Esophagus squamous epithelium (tissue), 5 donors: Measurements from ENCODE around the gene SPACA1. TPM values are rescaled to one million over a fixed set of nuclear protein-coding genes. Genes with fewer than 3 reads are reported as not detected.

Experiments used
- DNase-seq: peaks from one replicate; lab custom pipeline; 2025; lab: John Stamatoyannopoulos, UW
- H3K27ac ChIP-seq, 4 donors: fragments of 200-600 bp; sonication (generic); one replicate each; pipeline ENCODE4 v1.5.1; 2016 to 2019; ENCODE audit warnings: mild to moderate bottlenecking in 1 of 4
- H3K27me3 ChIP-seq, 4 donors: fragments of 200-600 bp; sonication (generic); 1 replicate in 3 of 4; 2 replicates in 1 of 4; pipeline versions ENCODE4 v1.5.1 to v1.6.0; 2017 to 2021; ENCODE audit warnings: antibody characterized with exemption in 1 of 4
- H3K36me3 ChIP-seq, 3 donors: fragments of 200-600 bp; sonication (generic); one replicate each; pipeline ENCODE4 v1.5.1; 2016 to 2019
- H3K4me1 ChIP-seq, 3 donors: fragments of 200-600 bp; sonication (generic); one replicate each; pipeline ENCODE4 v1.5.1; 2017 to 2019
- H3K4me3 ChIP-seq, 4 donors: fragments of 200-600 bp; sonication (generic); 1 replicate in 3 of 4; 2 replicates in 1 of 4; pipeline ENCODE4 v1.5.1; 2016 to 2019; ENCODE audit warnings: mild to moderate bottlenecking in 2 of 4, moderate library complexity in 1 of 4
- H3K9me3 ChIP-seq, 3 donors: fragments of 200-600 bp; sonication (generic); one replicate each; pipeline ENCODE4 v1.5.1; 2016 to 2019
- CTCF ChIP-seq, 6 experiments: fragments of 450-650 bp in 4 of 6; fragments of 200-600 bp in 2 of 6; sonication (generic) in 2 of 6; IDR thresholded peaks; one replicate each; pipeline ENCODE4 v1.5.1; 2016 to 2019; ENCODE audit warnings: antibody characterized with exemption in 6 of 6, mild to moderate bottlenecking in 4 of 6, moderate library complexity in 4 of 6
- POLR2A ChIP-seq, 4 donors: fragments of 450-650 bp; IDR thresholded peaks; one replicate each; pipeline ENCODE4 v1.6.1; 2017; ENCODE audit warnings: antibody characterized with exemption in 4 of 4, mild to moderate bottlenecking in 4 of 4, moderate library complexity in 3 of 4
- WGBS, 2 donors: methylation state at CpG; one replicate each; pipeline ENCODE4 v1.1.5; 2018; 5-methylcytosine and 5-hydroxymethylcytosine counted together
- intact Hi-C: fragments of 100-400 bp; cut with DNase I; formaldehyde crosslinking; loops from one replicate; pipeline ENCODE4 v1.15.0; 2022
- total RNA-seq, 4 donors: library from RNA; depleted of rRNA; stranded (reverse); fragments of >200 nt; gene quantifications; one replicate each; pipeline ENCODE4 v1.1.0, GENCODE V29; 2016
- donor health status: DM: yes; HTN: yes; CAD: no.

Gene SPACA1
- total RNA-seq, 4 donors from 2014 or later: not detected

GRCh38 chr6:88050140-88050818 lies 2.6 kb downstream of the SPACA1 start:
- 60 to 64% methylated on average over 4 of the region's 4 CpGs for WGBS, 2 donors
- H3K4me3 ChIP-seq: no peak overlapping the region
- DNase-seq: no peak
- H3K27me3 ChIP-seq: peaks cover 0 to 15% (median 0%) of the 10 kb centered on the region in 4 donors
- H3K27ac ChIP-seq: no peak overlapping the region
- H3K9me3 ChIP-seq: no peaks in the 10 kb centered on the region
- H3K4me1 ChIP-seq: no peaks in the 10 kb centered on the region
- H3K36me3 ChIP-seq: no peaks in the 10 kb centered on the region
- TF ChIP-seq CTCF (IDR thresholded peaks at IDR 0.05): no peak
- no peak for TF ChIP-seq POLR2A (IDR thresholded peaks at IDR 0.05)
- intact Hi-C loops: no loop called here

GRCh38 chr6:88059191-88059590 lies 11.6 kb downstream of the SPACA1 start:
- H3K36me3 ChIP-seq: no peaks in the 10 kb centered on the region
- DNase-seq: no peak
- WGBS, 2 donors: 53 to 78% methylated on average over 3 of the region's 3 CpGs
- TF ChIP-seq POLR2A (IDR thresholded peaks at IDR 0.05) (no peak), CTCF (IDR thresholded peaks at IDR 0.05) (no peak)
- H3K9me3 ChIP-seq: no peaks in the 10 kb centered on the region
- no peaks in the 10 kb centered on the region for H3K4me1 ChIP-seq
- no peak overlapping the region for H3K27ac ChIP-seq
- intact Hi-C loops: no loop called here
- no peaks in the 10 kb centered on the region for H3K27me3 ChIP-seq
- no peak overlapping the region for H3K4me3 ChIP-seq

- no peaks in the 10 kb centered on the region for H3K36me3 ChIP-seq
- H3K9me3 ChIP-seq: no peaks in the 10 kb centered on the region
- no peak overlapping the region for H3K27ac ChIP-seq
- H3K27me3 ChIP-seq: no peaks in the 10 kb centered on the region
- intact Hi-C loops: no loop called here
- H3K4me1 ChIP-seq: no peaks in the 10 kb centered on the region
- no peak overlapping the region for H3K4me3 ChIP-seq
- WGBS, 2 donors: 86 to 87% methylated on average over 1 of the region's 1 CpG
- DNase-seq: no peak
- no peak for TF ChIP-seq CTCF (IDR thresholded peaks at IDR 0.05)
- no peak for TF ChIP-seq POLR2A (IDR thresholded peaks at IDR 0.05)
Observed at GRCh38 chr6:88062376-88062775, 14.7 kb downstream of the SPACA1 start.

- intact Hi-C loops: no loop called here
- H3K4me3 ChIP-seq: no peak overlapping the region
- TF ChIP-seq CTCF (IDR thresholded peaks at IDR 0.05) (no peak), POLR2A (IDR thresholded peaks at IDR 0.05) (no peak)
- no peaks in the 10 kb centered on the region for H3K36me3 ChIP-seq
- H3K9me3 ChIP-seq: no peaks in the 10 kb centered on the region
- DNase-seq: no peak
- H3K27me3 ChIP-seq: no peaks in the 10 kb centered on the region
- no peaks in the 10 kb centered on the region for H3K4me1 ChIP-seq
- WGBS, 2 donors: 83 to 100% methylated on average over 1 of the region's 1 CpG
- H3K27ac ChIP-seq: no peak overlapping the region
Observed at GRCh38 chr6:88072462-88072861, 24.8 kb downstream of the SPACA1 start.

GRCh38 chr6:88074791-88075190 lies 27.1 kb downstream of the SPACA1 start:
- H3K4me3 ChIP-seq: no peak overlapping the region
- H3K9me3 ChIP-seq: no peaks in the 10 kb centered on the region
- intact Hi-C loops: no loop called here
- DNase-seq: no peak
- H3K36me3 ChIP-seq: no peaks in the 10 kb centered on the region
- TF ChIP-seq POLR2A (IDR thresholded peaks at IDR 0.05): no peak
- no peak for TF ChIP-seq CTCF (IDR thresholded peaks at IDR 0.05)
- WGBS, 2 donors: 67% methylated on average over 1 of the region's 1 CpG; no CpG with 5 or more reads in 1 of the 2 donors
- no peak overlapping the region for H3K27ac ChIP-seq
- no peaks in the 10 kb centered on the region for H3K4me1 ChIP-seq
- no peaks in the 10 kb centered on the region for H3K27me3 ChIP-seq
